Fibroblast of skin of scalp (primary cell): ENCODE measurements around the gene AKAP6.
"Not testable (repeated sequence)": the region's sequence is repeated elsewhere in the genome, so short reads cannot be mapped to it uniquely, and the experiment has no call there.

Experiments used
- DNase-seq: peaks from one replicate; pipeline ENCODE4 v3.0.0-alpha.2; 2013

The AKAP6 gene

DNA sequence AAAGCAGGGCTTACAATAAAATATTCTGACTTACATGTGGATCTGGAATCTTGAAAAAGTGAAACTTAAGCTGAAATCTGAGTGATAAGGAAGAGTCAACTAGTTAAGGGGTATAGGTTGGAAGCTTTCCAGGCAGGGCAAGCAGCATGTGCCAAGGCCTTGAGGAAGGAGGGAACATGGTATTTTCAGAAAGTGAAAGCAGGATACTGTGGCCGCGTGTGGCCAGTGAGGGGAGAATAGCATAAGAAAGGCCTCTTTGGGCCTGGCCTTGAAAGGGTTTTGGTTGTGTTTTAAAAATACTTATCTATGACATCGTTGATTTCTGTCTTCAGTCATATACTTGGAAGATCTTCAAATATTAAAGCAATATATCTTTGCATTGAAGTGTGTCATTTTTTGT is 213.4 kb downstream of the AKAP6 start:
- DNase-seq: no peak

DNA sequence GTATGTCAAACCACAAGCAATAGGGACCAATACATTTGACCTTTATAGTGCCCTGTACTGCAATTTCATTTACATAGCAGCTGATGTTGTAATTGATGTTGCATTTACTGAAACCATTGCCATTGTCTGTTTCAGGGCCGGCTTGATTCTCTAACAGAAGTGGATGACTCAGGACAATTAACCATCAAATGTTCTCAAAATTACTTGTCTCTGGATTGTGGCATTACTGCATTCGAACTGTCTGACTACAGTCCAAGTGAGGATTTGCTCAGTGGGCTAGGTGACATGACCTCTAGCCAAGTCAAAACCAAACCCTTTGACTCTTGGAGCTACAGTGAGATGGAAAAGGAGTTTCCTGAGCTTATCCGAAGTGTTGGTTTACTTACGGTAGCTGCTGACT is 216.0 kb downstream of the AKAP6 start:
- no peak for DNase-seq

DNA sequence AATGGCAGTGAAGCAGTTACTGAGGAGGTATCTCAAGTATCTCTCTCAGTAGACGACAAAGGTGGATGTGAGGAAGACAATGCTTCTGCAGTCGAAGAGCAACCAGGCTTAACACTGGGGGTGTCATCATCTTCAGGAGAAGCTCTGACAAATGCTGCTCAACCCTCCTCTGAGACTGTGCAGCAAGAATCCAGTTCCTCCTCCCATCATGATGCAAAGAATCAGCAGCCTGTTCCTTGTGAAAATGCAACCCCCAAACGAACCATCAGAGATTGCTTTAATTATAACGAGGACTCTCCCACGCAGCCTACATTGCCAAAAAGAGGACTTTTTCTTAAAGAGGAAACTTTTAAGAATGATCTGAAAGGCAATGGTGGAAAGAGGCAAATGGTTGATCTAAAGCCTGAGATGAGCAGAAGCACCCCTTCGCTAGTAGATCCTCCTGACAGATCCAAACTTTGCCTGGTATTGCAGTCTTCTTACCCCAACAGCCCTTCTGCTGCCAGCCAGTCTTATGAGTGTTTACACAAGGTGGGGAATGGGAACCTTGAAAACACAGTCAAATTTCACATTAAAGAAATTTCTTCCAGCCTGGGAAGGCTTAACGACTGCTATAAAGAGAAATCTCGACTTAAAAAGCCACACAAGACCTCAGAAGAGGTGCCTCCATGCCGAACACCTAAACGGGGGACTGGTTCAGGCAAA is 216.6 kb downstream of the AKAP6 start:
- DNase-seq: no peak

DNA sequence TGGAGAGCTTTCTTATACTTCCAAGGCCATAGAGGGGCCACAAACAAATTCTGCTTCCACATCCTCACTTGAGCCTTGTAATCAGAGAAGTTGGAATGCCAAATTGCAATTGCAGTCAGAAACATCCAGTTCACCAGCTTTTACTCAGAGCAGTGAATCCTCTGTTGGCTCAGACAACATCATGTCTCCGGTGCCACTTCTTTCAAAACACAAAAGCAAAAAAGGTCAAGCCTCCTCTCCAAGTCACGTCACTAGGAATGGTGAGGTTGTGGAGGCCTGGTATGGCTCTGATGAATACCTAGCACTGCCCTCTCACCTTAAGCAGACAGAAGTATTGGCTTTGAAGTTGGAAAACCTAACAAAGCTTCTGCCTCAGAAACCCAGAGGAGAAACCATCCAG is 217.1 kb downstream of the AKAP6 start:
- no peak for DNase-seq

DNA sequence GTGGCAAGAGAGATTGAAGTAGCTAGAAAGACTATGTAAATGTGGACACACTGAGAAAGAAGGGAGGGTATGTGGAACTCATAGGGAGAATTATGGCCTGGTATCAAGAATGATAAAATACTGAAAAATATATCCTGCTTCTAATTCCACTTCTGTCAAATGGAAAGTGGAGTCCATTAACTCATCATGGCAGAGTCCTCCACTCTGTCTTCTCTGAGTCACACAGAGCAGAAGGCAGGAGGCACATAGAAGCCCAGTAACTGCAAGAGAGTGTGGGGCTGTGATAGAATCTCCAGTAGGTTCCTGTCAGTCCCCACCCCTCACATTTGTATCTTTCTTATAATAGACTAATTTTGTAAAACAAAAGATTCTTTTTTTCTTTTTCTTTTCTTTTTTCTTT is 223.7 kb downstream of the AKAP6 start:
- DNase-seq: no peak

DNA sequence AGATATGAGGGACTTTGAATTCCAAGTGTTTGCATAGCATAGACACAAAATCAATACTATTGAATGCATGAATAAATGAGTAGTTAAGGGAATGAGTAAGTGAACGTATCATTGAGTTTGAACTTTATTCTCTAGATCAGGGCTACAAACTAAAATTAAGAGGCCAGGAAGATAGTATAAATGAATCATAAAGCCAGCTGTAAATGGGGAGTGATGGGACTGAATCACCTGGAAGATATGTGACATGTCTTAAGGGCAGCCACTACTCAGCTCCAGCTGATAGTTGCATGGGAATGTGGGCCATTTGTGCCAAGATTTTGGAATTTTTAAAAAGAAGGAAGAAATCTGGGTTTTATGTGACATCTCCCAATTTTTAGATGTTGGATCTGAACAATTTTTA is 229.9 kb downstream of the AKAP6 start:
- peak; percentile 22 for DNase-seq

DNA sequence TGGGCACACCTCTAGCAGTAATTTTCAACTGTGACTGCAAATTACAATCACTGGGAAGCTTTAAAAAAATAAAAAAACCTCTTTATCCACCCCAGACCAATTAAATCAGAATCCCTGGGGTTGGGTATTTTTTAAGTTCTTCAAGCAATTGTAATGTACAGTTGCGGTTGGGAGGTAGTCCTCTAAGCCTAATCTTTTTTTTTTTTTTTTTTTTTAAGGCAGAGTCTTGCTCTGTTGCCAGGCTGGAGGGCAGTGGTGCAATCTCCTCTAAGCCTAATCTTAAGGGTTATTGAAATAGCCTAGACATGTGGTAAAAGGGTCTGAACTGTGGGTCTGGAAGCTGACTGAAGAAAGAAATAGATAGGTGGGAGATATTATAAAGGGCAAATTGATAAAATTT is 230.5 kb downstream of the AKAP6 start:
- DNase-seq: peak; percentile 17

DNA sequence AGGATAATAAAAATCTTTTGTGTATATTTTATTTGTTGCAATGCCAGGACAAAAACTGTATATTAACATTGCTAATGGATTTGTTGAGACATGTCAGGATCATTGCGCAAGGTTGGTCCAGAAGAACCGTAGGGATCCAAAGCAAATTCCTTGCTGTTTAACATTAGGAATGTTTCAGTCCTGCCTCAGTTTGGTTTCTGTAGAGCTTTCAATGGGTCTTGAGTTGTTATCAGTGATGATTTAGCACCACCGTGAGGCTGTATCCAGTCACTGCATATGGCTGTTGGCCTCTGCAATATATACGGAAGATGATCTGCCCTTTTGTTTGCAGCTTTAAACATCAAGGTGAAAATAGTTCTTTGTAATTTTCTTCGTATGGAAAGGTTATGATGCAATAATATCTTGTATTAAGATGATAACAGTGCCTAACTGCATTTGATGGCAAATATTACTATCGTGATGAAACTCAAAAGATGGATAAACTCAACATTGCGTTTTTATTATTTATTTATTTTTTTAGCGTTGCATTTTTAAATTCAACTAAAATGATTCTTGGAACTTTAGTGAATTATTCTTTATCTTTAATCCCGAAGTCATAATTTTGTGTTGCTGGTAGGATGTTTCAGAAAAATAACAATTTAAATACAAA is 231.2 kb downstream of the AKAP6 start:
- DNase-seq: peak; percentile 85

DNA sequence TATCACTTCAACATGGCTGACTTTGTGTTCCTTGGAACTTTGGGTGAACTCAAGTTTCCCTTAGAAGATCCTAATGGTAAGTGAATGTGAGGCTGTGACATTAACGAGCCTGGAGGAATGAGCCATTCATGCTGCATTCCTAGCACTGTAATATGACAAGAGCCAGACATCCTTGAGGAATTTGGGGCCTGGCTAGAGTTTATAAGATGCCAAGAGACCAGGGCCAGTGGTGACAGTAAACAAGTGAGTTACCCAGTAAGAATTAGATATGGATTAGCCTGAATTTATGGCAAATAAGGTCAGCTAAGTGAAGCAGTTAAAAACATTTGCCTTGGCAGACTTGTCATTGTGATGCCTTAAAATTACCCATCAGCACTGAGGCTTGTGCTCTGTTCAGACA is 232.4 kb downstream of the AKAP6 start:
- DNase-seq: peak; percentile 87

DNA sequence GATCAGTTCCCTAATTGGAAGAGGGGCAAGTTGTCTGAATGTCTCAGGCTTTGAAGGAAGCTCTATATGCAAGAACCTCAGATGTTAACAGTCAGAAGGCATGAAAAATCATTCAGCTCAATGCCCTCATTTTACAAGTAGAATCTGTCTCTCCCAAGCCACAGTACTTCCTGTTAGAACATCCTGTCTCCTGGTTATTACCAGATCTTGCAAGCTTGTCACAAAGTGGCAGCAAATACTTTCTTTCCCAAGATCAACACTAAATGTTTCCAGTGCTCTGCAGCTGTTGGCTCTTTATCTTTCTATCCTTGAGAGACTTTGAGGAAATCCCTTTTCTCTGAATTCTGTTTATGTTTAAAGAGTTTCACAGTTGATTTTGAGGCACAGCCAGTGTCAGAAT is 235.5 kb downstream of the AKAP6 start:
- peak; percentile 48 for DNase-seq

DNA sequence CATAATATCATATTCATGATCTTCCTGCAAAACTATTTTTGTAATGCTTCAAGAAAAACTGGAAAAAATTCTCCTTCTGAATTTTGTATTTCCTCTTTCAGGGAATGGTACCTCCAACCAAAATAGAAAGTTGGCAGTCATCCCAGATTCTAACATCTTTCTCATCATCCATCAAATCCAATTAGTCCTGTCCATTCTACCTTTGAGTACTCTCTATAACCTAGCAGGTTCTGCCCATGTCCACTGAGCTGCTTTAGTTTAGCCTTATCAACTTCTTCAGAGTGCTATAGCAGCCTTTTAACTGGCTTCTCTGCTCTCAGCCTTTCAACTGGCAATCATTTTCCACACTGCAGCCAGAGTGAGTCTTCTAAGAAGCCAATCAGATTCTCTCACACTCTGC is 236.2 kb downstream of the AKAP6 start:
- peak; percentile 27 for DNase-seq

DNA sequence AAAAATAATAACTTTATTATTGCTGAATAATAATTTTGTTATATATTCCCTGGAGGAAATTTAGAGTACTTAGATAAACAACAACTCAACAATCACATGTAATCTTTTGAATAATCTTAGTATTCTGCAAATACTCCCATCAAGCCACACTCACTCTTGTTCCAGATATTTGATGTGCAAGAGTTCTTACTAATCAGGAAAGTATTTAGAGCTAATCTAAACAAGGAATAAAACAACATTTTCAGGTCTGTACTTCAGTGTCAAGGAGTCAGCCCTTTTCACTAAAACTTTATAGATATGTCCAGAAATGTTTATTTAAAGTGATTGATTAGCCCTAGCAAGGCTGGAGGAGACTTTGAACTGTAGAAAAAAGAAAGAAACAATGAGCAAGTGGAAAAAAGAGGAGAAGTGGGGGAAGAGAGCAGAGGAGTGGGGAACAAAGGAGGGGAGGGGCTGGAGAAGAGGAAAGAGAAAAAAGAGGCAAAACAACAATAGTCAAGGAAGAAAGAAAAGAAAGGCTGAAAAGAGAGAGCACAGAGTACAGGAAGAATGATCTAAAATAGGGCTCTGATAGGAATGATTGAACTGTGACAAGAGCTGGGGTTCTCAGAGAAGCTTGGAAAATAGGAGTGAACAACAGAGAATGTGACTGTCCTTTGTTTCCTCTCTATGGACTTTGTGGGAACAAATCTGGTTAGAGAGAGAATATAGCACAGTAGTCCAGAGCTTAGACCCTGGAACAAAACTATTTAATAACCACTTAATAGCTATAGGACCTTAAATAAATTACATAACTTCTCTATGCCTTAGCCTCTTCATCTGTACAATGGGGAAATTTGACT is 238.7 kb downstream of the AKAP6 start:
- peak; percentile 21 for DNase-seq

DNA sequence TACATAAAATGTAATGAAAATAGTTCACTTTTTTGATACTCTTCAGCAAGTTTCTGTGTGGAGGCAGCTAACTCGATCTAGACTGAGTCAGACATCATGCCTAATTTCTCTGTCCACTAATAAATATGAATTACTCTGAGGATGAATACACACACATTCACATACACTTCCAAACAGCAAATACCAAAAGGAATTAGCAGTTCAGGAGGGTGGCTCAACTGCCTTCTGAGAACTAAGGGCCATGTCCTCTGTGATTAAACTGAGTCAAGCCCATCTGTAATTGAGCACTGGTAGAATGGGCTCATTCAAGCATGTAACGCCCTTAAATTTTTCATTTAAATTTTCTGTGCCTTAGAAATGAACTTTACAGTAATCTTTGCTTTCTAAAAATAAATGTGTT is 242.5 kb downstream of the AKAP6 start:
- no peak for DNase-seq

DNA sequence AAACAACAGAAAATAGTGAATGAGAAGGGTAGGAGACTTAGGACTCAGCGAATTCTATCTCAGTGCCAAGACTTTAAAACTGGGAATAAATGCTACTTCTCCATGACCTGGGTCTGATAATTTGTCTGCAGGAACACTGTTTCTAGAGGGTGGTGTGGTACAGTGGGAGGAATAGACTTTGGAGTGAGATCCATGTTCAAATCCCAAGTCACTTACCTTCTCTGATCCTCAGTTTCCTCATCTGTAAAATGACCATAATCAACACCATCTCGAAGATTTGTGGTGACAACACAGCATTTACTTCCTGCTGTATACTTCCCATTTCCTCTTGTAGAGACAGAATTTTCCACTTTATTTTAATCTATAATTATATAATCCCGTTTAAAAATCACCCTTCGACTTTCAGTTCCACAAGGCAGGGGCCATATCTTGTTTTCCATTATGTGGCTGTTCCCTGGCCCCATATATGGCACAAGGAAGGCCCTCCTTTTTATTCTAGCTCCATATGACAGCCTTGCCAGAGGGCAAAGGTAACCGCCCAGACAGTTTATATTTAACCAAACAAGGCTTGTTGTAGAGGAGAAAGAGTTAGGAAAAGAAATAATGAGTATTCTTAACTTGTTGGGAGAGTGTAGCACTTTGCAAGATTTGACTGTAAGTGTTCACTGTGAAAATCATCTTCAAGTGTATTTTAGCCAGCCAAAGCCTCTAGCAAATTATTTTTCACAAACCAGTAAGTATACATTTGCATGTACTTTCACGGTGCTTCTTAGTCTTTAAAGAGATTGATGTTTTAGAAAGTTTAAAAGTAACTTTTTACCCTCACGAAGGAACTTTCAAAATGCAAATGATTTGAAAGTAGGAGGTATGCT is 243.1 kb downstream of the AKAP6 start:
- DNase-seq: no peak

DNA sequence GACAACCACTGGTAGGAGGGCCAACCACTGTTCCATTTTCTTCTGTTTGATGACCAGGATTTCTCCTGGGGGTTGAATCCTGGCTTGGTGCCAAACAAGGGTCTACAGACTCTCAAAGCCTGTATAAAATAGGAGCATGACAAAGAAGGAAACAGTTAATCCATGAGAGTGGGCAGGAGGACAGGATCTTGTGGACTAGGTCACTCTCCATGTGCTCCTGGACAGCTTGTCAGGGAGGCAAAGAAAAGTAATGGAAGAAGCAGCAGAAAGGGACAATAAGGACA is 243.7 kb downstream of the AKAP6 start:
- DNase-seq: no peak

DNA sequence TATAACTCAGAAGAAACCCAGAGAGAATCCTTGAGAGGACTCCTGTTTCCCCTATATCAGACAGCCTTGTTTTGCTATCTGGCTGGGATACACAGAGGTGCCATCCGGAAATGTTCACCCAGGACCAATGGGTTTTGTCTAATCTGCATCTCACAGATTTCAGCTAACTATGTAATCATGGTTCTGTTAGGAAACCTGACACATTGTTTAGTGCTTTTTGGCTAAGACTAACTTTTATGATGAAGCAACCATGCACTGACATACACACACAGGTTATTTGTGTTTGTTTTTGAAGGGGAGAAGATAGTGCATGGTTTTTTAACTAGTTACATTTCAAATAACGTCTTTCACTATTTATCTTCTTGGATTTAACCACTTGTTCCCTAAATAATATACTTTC is 245.2 kb downstream of the AKAP6 start:
- DNase-seq: no peak

DNA sequence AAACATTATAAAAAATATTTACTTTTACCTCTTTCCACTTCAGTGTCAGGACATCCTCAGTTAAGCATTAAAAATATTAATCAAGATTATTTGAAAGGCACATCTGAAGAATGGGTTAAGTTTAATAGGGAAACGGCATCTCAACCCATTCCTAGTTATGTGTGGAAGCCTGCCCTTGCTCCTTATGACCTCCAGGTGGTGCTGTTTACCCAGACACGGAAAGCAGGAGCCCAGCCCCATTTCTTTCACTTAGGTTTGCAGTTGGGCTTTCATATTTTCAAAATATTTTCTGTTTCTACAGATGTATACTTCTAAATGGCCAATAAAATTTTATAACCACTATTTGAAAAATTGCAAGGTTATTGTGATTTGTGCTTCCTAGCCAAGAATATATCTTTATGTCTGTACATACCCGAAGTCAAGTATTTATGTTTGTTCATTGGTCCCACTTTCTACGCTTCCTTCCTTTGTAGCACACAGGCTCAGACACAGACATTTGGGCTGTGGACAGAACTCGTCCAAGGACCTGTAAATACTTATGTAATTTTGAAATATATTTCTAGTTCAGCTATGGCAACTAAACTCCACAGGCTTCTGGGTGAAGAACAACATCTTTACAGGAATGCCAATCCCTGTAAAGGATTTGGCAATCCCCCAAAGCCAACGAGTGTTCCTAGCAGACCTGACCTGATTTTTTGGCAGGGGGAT is 247.1 kb downstream of the AKAP6 start:
- DNase-seq: peak; percentile 73

DNA sequence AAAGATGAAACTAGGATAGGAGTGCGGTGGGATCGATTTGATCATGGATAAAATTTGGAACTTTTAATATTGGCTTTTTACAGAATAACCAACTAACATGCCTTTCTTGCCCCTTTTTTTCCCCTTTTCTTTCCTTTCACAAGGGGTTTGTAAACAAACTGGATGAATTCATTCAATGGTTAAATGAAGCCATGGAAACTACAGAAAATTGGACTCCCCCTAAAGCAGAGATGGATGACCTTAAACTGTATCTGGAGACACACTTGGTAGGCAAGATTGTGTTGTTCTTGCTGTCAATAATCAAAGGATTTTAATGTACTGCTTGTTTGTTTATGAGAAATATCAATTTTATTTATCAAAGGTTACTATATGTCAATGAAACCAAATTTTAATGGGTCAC is 247.9 kb downstream of the AKAP6 start:
- DNase-seq: no peak

DNA sequence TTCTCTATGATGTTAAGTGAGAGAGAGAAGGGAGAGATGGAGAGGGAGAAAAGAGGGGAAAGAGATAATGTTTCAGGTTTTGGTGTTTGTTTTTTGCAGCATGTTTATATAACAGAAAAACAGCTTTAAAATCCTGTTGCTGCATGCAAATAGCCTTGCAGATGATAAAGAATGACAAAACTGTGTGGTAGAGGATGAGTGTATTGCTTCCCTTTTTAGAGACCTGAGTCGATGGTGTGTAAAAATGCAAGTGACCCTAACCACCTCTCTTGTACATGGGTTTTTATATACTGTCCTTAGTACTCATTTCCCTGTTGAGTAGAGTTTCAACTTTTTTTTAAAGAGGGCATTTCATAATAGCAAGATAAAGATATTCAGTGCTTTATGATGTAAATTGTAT is 249.1 kb downstream of the AKAP6 start:
- no peak for DNase-seq

DNA sequence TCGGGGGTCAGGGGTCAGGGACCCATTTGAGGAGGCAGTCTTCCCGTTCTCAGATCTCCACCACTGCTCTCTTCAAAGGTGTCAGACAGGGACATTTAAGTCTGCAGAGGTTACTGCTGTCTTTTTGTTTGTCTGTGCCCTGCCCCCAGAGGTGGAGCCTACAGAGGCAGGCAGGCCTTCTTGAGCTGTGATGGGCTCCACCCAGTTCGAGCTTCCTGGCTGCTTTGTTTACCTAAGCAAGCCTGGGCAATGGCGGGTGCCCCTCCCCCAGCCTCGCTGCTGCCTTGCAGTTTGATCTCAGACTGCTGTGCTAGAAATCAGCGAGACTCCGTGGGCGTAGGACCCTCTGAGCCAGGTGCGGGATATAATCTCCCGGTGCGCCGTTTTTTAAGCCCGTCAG is 254.3 kb downstream of the AKAP6 start:
- DNase-seq: not testable (repeated sequence)

DNA sequence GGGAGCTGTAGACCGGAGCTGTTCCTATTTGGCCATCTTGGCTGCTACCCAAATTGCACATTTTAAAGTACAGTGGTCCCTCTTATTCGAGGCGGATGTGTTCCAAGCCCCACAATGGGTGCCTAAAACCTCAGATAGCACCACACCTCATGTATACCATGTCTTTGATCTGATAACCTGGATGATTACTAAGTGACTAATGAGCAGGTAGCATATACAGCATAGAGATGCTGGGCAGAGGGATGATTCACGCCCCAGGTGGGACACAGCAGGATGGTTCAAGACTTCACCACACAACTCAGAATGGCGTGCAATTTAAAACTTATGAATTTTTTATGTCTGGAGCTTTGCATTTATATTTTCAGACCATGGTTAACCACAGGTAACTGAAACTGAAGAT is 255.0 kb downstream of the AKAP6 start:
- no peak for DNase-seq

DNA sequence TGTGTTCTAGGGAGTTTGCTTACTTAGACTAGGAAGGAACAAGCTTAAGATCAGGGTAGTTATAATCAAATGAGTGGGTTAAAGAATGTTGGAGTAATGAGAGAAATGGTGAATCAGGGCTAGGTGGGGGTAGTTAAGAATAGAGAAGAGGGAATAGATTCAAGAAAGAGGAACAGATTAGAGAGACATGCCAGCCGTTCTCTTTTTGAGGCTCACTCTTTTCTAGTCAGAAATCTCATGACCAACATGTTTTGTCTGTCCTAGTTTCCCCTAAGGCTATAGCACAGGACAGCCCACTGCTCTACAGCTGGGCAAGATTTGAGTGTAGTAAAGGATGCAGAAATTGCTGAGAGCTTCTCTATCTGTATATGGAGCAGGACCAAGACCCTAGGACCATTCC is 258.4 kb downstream of the AKAP6 start:
- DNase-seq: no peak
